HepG2 (cell line): ENCODE results near the gene BRD8. TPM values are rescaled to one million over a fixed set of nuclear protein-coding genes. Genes with fewer than 3 reads are reported as not detected.

Experiments used
- BORCS8-MEF2B ChIP-seq: sonication (generic); formaldehyde crosslinking; IDR thresholded peaks from 2 replicates; pipeline ENCODE4 v1.8.0; 2022; ENCODE audit warnings: mild to moderate bottlenecking, missing genetic modification reagents
- CAMTA2 ChIP-seq: sonication (generic); formaldehyde crosslinking; IDR thresholded peaks from 2 replicates; pipeline ENCODE4 v1.4.0; 2020; ENCODE audit warnings: mild to moderate bottlenecking, missing genetic modification reagents, borderline replicate concordance
- ELF3 ChIP-seq: IDR thresholded peaks from 2 replicates; pipeline ENCODE4 v1.6.1; 2016; ENCODE audit warnings: missing genetic modification reagents, missing compliant biosample characterization
- EZH2 ChIP-seq: conservative IDR thresholded peaks from 2 replicates; pipeline ENCODE4 v1.6.1; 2012; ENCODE audit warnings: mild to moderate bottlenecking, low read depth, low read length, moderate library complexity
- FOXK2 ChIP-seq: fragments of 450-650 bp; IDR thresholded peaks from 2 replicates; pipeline ENCODE4 v1.6.1; 2016
- GATAD1 ChIP-seq: IDR thresholded peaks from 2 replicates; pipeline ENCODE4 v1.6.1; 2016; ENCODE audit warnings: missing genetic modification reagents, missing compliant biosample characterization
- HMGXB4 ChIP-seq, 2 experiments: sonication (generic) in 1 of 2; formaldehyde crosslinking in 1 of 2; IDR thresholded peaks; 2 replicates each; pipeline versions ENCODE4 v1.4.0 to v1.6.1; 2018 to 2020; ENCODE audit warnings: missing genetic modification reagents in 2 of 2, borderline replicate concordance in 1 of 2, low read depth in 1 of 2, mild to moderate bottlenecking in 1 of 2, missing biosample characterization in 1 of 2
- KDM4B ChIP-seq: sonication (generic); formaldehyde crosslinking; IDR thresholded peaks from 2 replicates; pipeline ENCODE4 v1.4.0; 2020; ENCODE audit warnings: missing genetic modification reagents
- MAZ ChIP-seq, 2 experiments: sonication (generic) in 1 of 2; formaldehyde crosslinking in 1 of 2; IDR thresholded peaks; 2 replicates each; pipeline versions ENCODE4 v1.5.0 to v1.6.1; 2012 to 2020; ENCODE audit warnings: low read depth in 2 of 2, mild to moderate bottlenecking in 2 of 2, borderline replicate concordance in 1 of 2, improper control_type of control experiment in 1 of 2, low read length in 1 of 2, missing genetic modification reagents in 1 of 2, moderate library complexity in 1 of 2
- NR2F6 ChIP-seq, 2 experiments: IDR thresholded peaks; 2 replicates each; pipeline ENCODE4 v1.6.1; 2016; ENCODE audit warnings: antibody characterized with exemption in 1 of 2, mild to moderate bottlenecking in 1 of 2
- SP140L ChIP-seq: sonication (generic); formaldehyde crosslinking; IDR thresholded peaks from 2 replicates; pipeline ENCODE4 v1.4.0; 2020; ENCODE audit warnings: missing genetic modification reagents, borderline replicate concordance
- SPEN ChIP-seq: sonication (generic); formaldehyde crosslinking; IDR thresholded peaks from 2 replicates; pipeline ENCODE4 v1.5.1; 2020; ENCODE audit warnings: low read depth, mild to moderate bottlenecking, missing genetic modification reagents
- TAF1 ChIP-seq: sonication (generic); formaldehyde crosslinking; IDR thresholded peaks from 2 replicates; pipeline ENCODE4 v1.4.0; 2020; ENCODE audit warnings: missing genetic modification reagents
- ZFX ChIP-seq: sonication (generic); formaldehyde crosslinking; IDR thresholded peaks from 2 replicates; pipeline ENCODE4 v1.4.0; 2020; ENCODE audit warnings: mild to moderate bottlenecking, low read depth, missing genetic modification reagents, moderate library complexity
- ZNF331 ChIP-seq: sonication (generic); formaldehyde crosslinking; IDR thresholded peaks from 2 replicates; pipeline ENCODE4 v1.4.0; 2020; ENCODE audit warnings: missing genetic modification reagents
- ZNF333 ChIP-seq: sonication (generic); formaldehyde crosslinking; IDR thresholded peaks from 2 replicates; pipeline ENCODE4 v1.4.0; 2020; ENCODE audit warnings: mild to moderate bottlenecking, missing genetic modification reagents, borderline replicate concordance
- ZNF543 ChIP-seq: sonication (generic); formaldehyde crosslinking; IDR thresholded peaks from 2 replicates; pipeline ENCODE4 v1.4.0; 2020; ENCODE audit warnings: mild to moderate bottlenecking, missing genetic modification reagents
- ZSCAN20 ChIP-seq: sonication (generic); formaldehyde crosslinking; IDR thresholded peaks from 2 replicates; pipeline ENCODE4 v1.4.0; 2020; ENCODE audit warnings: missing genetic modification reagents, mild to moderate bottlenecking, borderline replicate concordance
- polyA plus RNA-seq, 8 experiments: library from polyadenylated mRNA; depleted of rRNA in 3 of 8; stranded (reverse) in 7 of 8; unstranded in 1 of 8; fragments of >200 nt; fragmentation: Illumina TruSeq in 4 of 8; extraction: Trizol in 4 of 8; gene quantifications; 2 replicates each; pipeline versions ENCODE4 v1.2.1 to v1.2.3, GENCODE V29; 2011 to 2016; ENCODE audit warnings: low read depth in 4 of 8, missing spikeins in 1 of 8, mixed read lengths in 1 of 8; ENCODE audit not compliant: insufficient read depth in 1 of 8
- total RNA-seq, 5 experiments: library from RNA; depleted of rRNA; stranded (reverse); fragments of >200 nt; fragmentation: Illumina TruSeq; extraction: Trizol; gene quantifications; 2 replicates each; pipeline ENCODE4 v1.2.3, GENCODE V29; 2016; ENCODE audit warnings: low read depth in 1 of 5
- TF ChIP-seq, protein P1 (sequence below): IDR thresholded peaks from 2 replicates; pipeline ENCODE4 v1.6.1; 2016

BRD8 gene
- total and polyA plus RNA-seq, 2 of the 13 experiments (the other 11 are each of a cell fraction or from before 2014, with no cell fraction given) = 62.5 to 71.1 TPM

DNA sequence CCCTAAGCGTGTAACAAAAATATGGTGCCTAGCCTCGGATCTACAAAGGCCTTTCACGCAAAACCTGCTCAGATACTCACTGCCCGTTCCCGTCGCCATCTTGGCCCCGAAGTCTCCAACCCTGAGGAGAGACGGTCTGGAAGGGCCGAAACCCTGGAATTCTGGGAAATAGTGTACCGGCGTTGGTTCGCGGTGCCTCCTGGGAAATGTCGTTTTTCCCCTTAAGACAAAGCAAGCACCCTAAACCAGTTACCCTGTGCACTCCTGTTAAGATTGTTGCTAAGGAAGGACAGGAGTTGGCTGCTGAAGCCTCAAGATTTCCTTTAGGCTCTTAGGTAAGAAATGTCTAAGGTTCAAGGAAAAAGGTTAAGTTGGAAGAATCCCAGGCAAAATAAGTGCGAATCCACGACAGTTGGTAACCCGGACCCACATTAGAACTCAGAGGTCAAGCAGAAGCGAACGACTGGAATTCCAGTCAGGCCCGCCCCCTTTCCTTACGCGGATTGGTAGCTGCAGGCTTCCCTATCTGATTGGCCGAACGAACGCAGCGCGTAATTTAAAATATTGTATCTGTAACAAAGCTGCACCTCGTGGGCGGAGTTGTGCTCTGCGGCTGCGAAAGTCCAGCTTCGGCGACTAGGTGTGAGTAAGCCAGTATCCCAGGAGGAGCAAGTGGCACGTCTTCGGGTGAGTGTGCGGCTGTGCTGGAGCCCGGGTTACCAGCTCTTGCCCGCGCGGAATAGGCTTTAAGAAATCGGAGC is at the start of gene BRD8, which contains the start of gene KIF20A (continued):
- TF ChIP-seq CAMTA2 = no peak
- TF ChIP-seq FOXK2 = 0 out of 2 replicates have a peak, but pooled peaks have one; percentile 29
- no peak for TF ChIP-seq KDM4B (CRISPR knock-in tag)
- TF ChIP-seq ZNF331 (CRISPR knock-in tag) = peak; percentile 67
- no peak for TF ChIP-seq ZSCAN20 (CRISPR knock-in tag)
- peak; percentile 66 for TF ChIP-seq NR2F6 (IDR thresholded peaks at IDR 0.05)
- TF ChIP-seq NR2F6 (CRISPR knock-in tag; IDR thresholded peaks at IDR 0.05) = peak; percentile 43
- TF ChIP-seq GATAD1 (CRISPR knock-in tag) = peak; percentile 86
- TF ChIP-seq SPEN = peak; percentile 44; the same call in 1 of the 2 replicates
- TF ChIP-seq BORCS8-MEF2B (CRISPR knock-in tag) = peak; percentile 56; the same call in 1 of the 2 replicates
- no peak for TF ChIP-seq MAZ (IDR thresholded peaks at IDR 0.05; ENCODE audit: borderline replicate concordance, low read depth, low read length)
- peak; percentile 65 for TF ChIP-seq MAZ (CRISPR knock-in tag; IDR thresholded peaks at IDR 0.05; ENCODE audit: low read depth)
- 0 out of 2 replicates have a peak, but pooled peaks have one; percentile 13 for TF ChIP-seq SP140L (CRISPR knock-in tag)
- peak; percentile 5; the same call in 1 of the 2 replicates for TF ChIP-seq ELF3 (CRISPR knock-in tag)
- peak; percentile 95 for TF ChIP-seq ZFX (CRISPR knock-in tag)
- no peak for TF ChIP-seq ZNF333
- no peak for TF ChIP-seq ZNF543 (CRISPR knock-in tag)
- peak; percentile 82 for TF ChIP-seq TAF1 (CRISPR knock-in tag)
- TF ChIP-seq, protein P1, sequence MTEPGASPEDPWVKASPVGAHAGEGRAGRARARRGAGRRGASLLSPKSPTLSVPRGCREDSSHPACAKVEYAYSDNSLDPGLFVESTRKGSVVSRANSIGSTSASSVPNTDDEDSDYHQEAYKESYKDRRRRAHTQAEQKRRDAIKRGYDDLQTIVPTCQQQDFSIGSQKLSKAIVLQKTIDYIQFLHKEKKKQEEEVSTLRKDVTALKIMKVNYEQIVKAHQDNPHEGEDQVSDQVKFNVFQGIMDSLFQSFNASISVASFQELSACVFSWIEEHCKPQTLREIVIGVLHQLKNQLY (CRISPR knock-in tag) = no peak
- no peak; a peak in 2 of 4 replicates for TF ChIP-seq HMGXB4 (CRISPR knock-in tag; IDR thresholded peaks at IDR 0.05; ENCODE audit: borderline replicate concordance in 1 of 2, low read depth in 1 of 2)
- no peak for TF ChIP-seq EZH2
